Measurements from ENCODE around the gene SGSH.

SGSH gene

DNA sequence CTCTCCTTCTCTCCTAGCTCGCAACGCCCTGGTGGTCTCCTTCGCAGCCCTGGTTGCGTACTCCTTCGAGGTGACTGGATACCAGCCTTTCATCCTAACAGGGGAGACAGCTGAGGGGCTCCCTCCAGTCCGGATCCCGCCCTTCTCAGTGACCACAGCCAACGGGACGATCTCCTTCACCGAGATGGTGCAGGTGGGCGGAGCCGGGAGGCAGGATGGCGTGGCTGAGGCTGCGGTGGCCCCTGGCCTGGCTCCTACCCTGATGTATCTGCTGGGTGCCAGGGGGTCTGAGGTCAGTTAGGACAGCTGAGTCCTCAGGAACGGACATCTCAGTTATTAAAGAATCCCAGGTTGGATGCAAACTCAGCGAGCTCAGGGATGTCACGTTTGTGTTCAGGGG is 16.8 kb upstream of the SGSH start:
- Histone ChIP-seq H2AFZ (ENCODE audit: low read length) (no peak overlapping the region), H3K9ac (ENCODE audit: low read length) (no peak overlapping the region), H3F3A (ENCODE audit: insufficient read depth, low read length) (no peaks in the 10 kb centered on the region), H3K27me3 (ENCODE audit: insufficient read depth, low read length) (peaks cover 4% of the 10 kb centered on the region; the same call in 1 of the 2 replicates), H3K27ac (ENCODE audit: low read depth, low read length, poor library complexity, severe bottlenecking) (no peak overlapping the region), H3K4me2 (ENCODE audit: low read length) (no peak overlapping the region), H3K4me1 (ENCODE audit: insufficient read depth, low read length, severe bottlenecking) (no peaks in the 10 kb centered on the region), H3K9me3 (ENCODE audit: low read length) (peaks cover 9% of the 10 kb centered on the region), H3K9me2 (ENCODE audit: low read depth, low read length) (no peaks in the 10 kb centered on the region), H3K79me2 (ENCODE audit: insufficient read depth, low read length) (no peaks in the 10 kb centered on the region), H3K36me3 (ENCODE audit: insufficient read depth, low read length) (no peaks in the 10 kb centered on the region; the same call in 1 of the 2 replicates), H3K4me3 (ENCODE audit: low read depth, low read length, poor library complexity, severe bottlenecking) (no peak overlapping the region), H4K20me1 (ENCODE audit: insufficient read depth, low read length) (no peaks in the 10 kb centered on the region)
- TF ChIP-seq, protein P1, sequence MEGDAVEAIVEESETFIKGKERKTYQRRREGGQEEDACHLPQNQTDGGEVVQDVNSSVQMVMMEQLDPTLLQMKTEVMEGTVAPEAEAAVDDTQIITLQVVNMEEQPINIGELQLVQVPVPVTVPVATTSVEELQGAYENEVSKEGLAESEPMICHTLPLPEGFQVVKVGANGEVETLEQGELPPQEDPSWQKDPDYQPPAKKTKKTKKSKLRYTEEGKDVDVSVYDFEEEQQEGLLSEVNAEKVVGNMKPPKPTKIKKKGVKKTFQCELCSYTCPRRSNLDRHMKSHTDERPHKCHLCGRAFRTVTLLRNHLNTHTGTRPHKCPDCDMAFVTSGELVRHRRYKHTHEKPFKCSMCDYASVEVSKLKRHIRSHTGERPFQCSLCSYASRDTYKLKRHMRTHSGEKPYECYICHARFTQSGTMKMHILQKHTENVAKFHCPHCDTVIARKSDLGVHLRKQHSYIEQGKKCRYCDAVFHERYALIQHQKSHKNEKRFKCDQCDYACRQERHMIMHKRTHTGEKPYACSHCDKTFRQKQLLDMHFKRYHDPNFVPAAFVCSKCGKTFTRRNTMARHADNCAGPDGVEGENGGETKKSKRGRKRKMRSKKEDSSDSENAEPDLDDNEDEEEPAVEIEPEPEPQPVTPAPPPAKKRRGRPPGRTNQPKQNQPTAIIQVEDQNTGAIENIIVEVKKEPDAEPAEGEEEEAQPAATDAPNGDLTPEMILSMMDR (IDR thresholded peaks at IDR 0.05; ENCODE audit: low read length) = no peak
- TF ChIP-seq EZH2 (IDR thresholded peaks at IDR 0.05; ENCODE audit: borderline replicate concordance, low read length) = no peak

GRCh38 chr17:80233202-80233601 is 13.1 kb upstream of the SGSH start:
- no peaks in the 10 kb centered on the region; the same call in 1 of the 2 replicates for H3K36me3 ChIP-seq (ENCODE audit: insufficient read depth, low read length)
- H3F3A ChIP-seq (ENCODE audit: insufficient read depth, low read length) = no peaks in the 10 kb centered on the region
- H3K9me3 ChIP-seq (ENCODE audit: low read length) = peaks cover 11% of the 10 kb centered on the region
- H3K9me2 ChIP-seq (ENCODE audit: low read depth, low read length) = no peaks in the 10 kb centered on the region
- H4K20me1 ChIP-seq (ENCODE audit: insufficient read depth, low read length) = no peaks in the 10 kb centered on the region
- no peak overlapping the region for H2AFZ ChIP-seq (ENCODE audit: low read length)
- TF ChIP-seq, protein P1 (IDR thresholded peaks at IDR 0.05; ENCODE audit: low read length) = no peak
- TF ChIP-seq EZH2 (IDR thresholded peaks at IDR 0.05; ENCODE audit: borderline replicate concordance, low read length) = no peak
- H3K9ac ChIP-seq (ENCODE audit: low read length) = no peak overlapping the region
- H3K4me3 ChIP-seq (ENCODE audit: low read depth, low read length, poor library complexity, severe bottlenecking) = no peak overlapping the region
- peaks cover 4% of the 10 kb centered on the region; the same call in 1 of the 2 replicates for H3K27me3 ChIP-seq (ENCODE audit: insufficient read depth, low read length)
- H3K4me2 ChIP-seq (ENCODE audit: low read length) = no peak overlapping the region
- no peaks in the 10 kb centered on the region for H3K79me2 ChIP-seq (ENCODE audit: insufficient read depth, low read length)
- H3K27ac ChIP-seq (ENCODE audit: low read depth, low read length, poor library complexity, severe bottlenecking) = no peak overlapping the region
- no peaks in the 10 kb centered on the region for H3K4me1 ChIP-seq (ENCODE audit: insufficient read depth, low read length, severe bottlenecking)

- no peak overlapping the region for H3K4me2 ChIP-seq (ENCODE audit: low read length)
- H3K4me3 ChIP-seq (ENCODE audit: low read depth, low read length, poor library complexity, severe bottlenecking) = no peak overlapping the region
- no peak overlapping the region for H3K27ac ChIP-seq (ENCODE audit: low read depth, low read length, poor library complexity, severe bottlenecking)
- no peaks in the 10 kb centered on the region for H4K20me1 ChIP-seq (ENCODE audit: insufficient read depth, low read length)
- H3K9me3 ChIP-seq (ENCODE audit: low read length) = peaks cover 11% of the 10 kb centered on the region
- TF ChIP-seq EZH2 (IDR thresholded peaks at IDR 0.05; ENCODE audit: borderline replicate concordance, low read length) = no peak
- TF ChIP-seq, protein P1 (IDR thresholded peaks at IDR 0.05; ENCODE audit: low read length) = no peak
- H3K27me3 ChIP-seq (ENCODE audit: insufficient read depth, low read length) = peaks cover 4% of the 10 kb centered on the region
- no peaks in the 10 kb centered on the region for H3K4me1 ChIP-seq (ENCODE audit: insufficient read depth, low read length, severe bottlenecking)
- no peak overlapping the region for H3K9ac ChIP-seq (ENCODE audit: low read length)
- no peaks in the 10 kb centered on the region for H3K79me2 ChIP-seq (ENCODE audit: insufficient read depth, low read length)
- H3K36me3 ChIP-seq (ENCODE audit: insufficient read depth, low read length) = no peaks in the 10 kb centered on the region; the same call in 1 of the 2 replicates
- no peak overlapping the region for H2AFZ ChIP-seq (ENCODE audit: low read length)
- H3K9me2 ChIP-seq (ENCODE audit: low read depth, low read length) = no peaks in the 10 kb centered on the region
- H3F3A ChIP-seq (ENCODE audit: insufficient read depth, low read length) = no peaks in the 10 kb centered on the region
Observed at GRCh38 chr17:80232438-80232837, 12.3 kb upstream of the SGSH start.
